Mesenchymal stem cell (in vitro differentiated cells and primary cell): ENCODE data around the gene ABHD12B.

ENCODE experiments used
- DNase-seq: peaks from one replicate; pipeline ENCODE4 v3.0.0-alpha.2; 2013
- H2AFZ ChIP-seq: one replicate; pipeline ENCODE4 v1.6.1; 2013; ENCODE audit warnings: low read depth, mild to moderate bottlenecking, control low read depth, inconsistent platforms, low read length, moderate library complexity
- H2AK5ac ChIP-seq: 2 replicates; pipeline ENCODE4 v1.6.1; 2013; ENCODE audit warnings: low read length, moderate library complexity, mild to moderate bottlenecking, inconsistent platforms; ENCODE audit not compliant: severe bottlenecking
- H2BK120ac ChIP-seq: one replicate; pipeline ENCODE4 v1.6.1; 2013; ENCODE audit warnings: low read depth, mild to moderate bottlenecking, inconsistent platforms, low read length, moderate library complexity
- H2BK12ac ChIP-seq, 2 experiments: one replicate each; pipeline ENCODE4 v1.6.1; 2013; ENCODE audit warnings: inconsistent platforms in 2 of 2, low read length in 2 of 2, mild to moderate bottlenecking in 2 of 2, moderate library complexity in 2 of 2, control low read depth in 1 of 2
- H2BK15ac ChIP-seq: one replicate; pipeline ENCODE4 v1.6.1; 2013; ENCODE audit warnings: mild to moderate bottlenecking, low read depth, inconsistent platforms; ENCODE audit not compliant: poor library complexity, severe bottlenecking
- H2BK5ac ChIP-seq: 2 replicates; pipeline ENCODE4 v1.6.1; 2013; ENCODE audit warnings: low read depth, mild to moderate bottlenecking, low read length, control low read depth, inconsistent platforms; ENCODE audit not compliant: poor library complexity, severe bottlenecking
- H3K14ac ChIP-seq, 2 experiments: one replicate each; pipeline ENCODE4 v1.6.1; 2013; ENCODE audit warnings: inconsistent platforms in 2 of 2, low read length in 2 of 2, control low read depth in 1 of 2, mild to moderate bottlenecking in 1 of 2, moderate library complexity in 1 of 2
- H3K18ac ChIP-seq, 2 experiments: one replicate each; pipeline ENCODE4 v1.6.1; 2013; ENCODE audit warnings: inconsistent platforms in 2 of 2, low read length in 2 of 2, control low read depth in 1 of 2, low read depth in 1 of 2, mild to moderate bottlenecking in 1 of 2
- H3K23ac ChIP-seq, 2 experiments: one replicate each; pipeline ENCODE4 v1.6.1; 2013; ENCODE audit warnings: inconsistent platforms in 2 of 2, low read length in 2 of 2, mild to moderate bottlenecking in 2 of 2, moderate library complexity in 2 of 2, control low read depth in 1 of 2
- H3K27ac ChIP-seq: 2 replicates; pipeline ENCODE4 v1.5.1; 2013; ENCODE audit warnings: mild to moderate bottlenecking, moderate library complexity, low read length, control low read depth, inconsistent platforms; ENCODE audit not compliant: poor library complexity, severe bottlenecking
- H3K27me3 ChIP-seq, 2 experiments: 2 replicates each; pipeline versions ENCODE4 v1.6.1 to v1.7.0; 2013; ENCODE audit warnings: low read length in 2 of 2, mild to moderate bottlenecking in 2 of 2, moderate library complexity in 2 of 2, control low read depth in 1 of 2, inconsistent platforms in 1 of 2; ENCODE audit not compliant: control insufficient read depth in 1 of 2, insufficient read depth in 1 of 2
- H3K36me3 ChIP-seq, 2 experiments: 2 replicates each; pipeline versions ENCODE4 v1.6.1 to v1.7.0; 2013; ENCODE audit warnings: low read length in 2 of 2, control low read depth in 1 of 2, inconsistent platforms in 1 of 2, low read depth in 1 of 2, mild to moderate bottlenecking in 1 of 2; ENCODE audit not compliant: insufficient read depth in 2 of 2, control insufficient read depth in 1 of 2
- H3K4ac ChIP-seq, 2 experiments: one replicate each; pipeline ENCODE4 v1.6.1; 2013; ENCODE audit warnings: inconsistent platforms in 2 of 2, low read length in 2 of 2, mild to moderate bottlenecking in 2 of 2, moderate library complexity in 2 of 2, control low read depth in 1 of 2, low read depth in 1 of 2
- H3K4me1 ChIP-seq: 2 replicates; pipeline ENCODE4 v1.6.1; 2013; ENCODE audit warnings: low read depth, low read length, control low read depth; ENCODE audit not compliant: control insufficient read depth, insufficient read depth
- H3K4me2 ChIP-seq: 2 replicates; pipeline ENCODE4 v1.6.1; 2013; ENCODE audit warnings: low read length, mild to moderate bottlenecking, inconsistent platforms; ENCODE audit not compliant: poor library complexity, severe bottlenecking
- H3K4me3 ChIP-seq, 2 experiments: 2 replicates each; pipeline versions ENCODE4 v1.5.1 to v1.7.0; 2013; ENCODE audit warnings: low read length in 2 of 2, mild to moderate bottlenecking in 2 of 2, control low read depth in 1 of 2, low read depth in 1 of 2; ENCODE audit not compliant: insufficient read depth in 1 of 2
- H3K79me1 ChIP-seq: replicated peaks from 2 replicates; pipeline ENCODE4 v1.6.1; 2013; ENCODE audit warnings: mild to moderate bottlenecking, control low read depth, low read length, inconsistent platforms; ENCODE audit not compliant: poor library complexity, severe bottlenecking
- H3K9ac ChIP-seq: 2 replicates; pipeline ENCODE4 v1.7.0; 2013; ENCODE audit warnings: mild to moderate bottlenecking, low read length, moderate library complexity
- H3K9me3 ChIP-seq: 2 replicates; pipeline ENCODE4 v1.7.0; 2013; ENCODE audit warnings: mild to moderate bottlenecking, low read length; ENCODE audit not compliant: control insufficient read depth
- H4K8ac ChIP-seq: one replicate; pipeline ENCODE4 v1.6.1; 2013; ENCODE audit warnings: inconsistent platforms, mild to moderate bottlenecking, low read length, moderate library complexity
- H4K91ac ChIP-seq: one replicate; pipeline ENCODE4 v1.6.1; 2013; ENCODE audit warnings: mild to moderate bottlenecking, low read length, inconsistent platforms
- WGBS: methylation state at CpG from one replicate; pipeline ENCODE4 v1.1.7; 2013; ENCODE audit warnings: mixed read lengths; 5-methylcytosine and 5-hydroxymethylcytosine counted together

The ABHD12B gene

GRCh38 chr14:50836515-50836914 lies 35.3 kb upstream of the ABHD12B start:
- Histone ChIP-seq H3K36me3 (no peaks in the 10 kb centered on the region), H3K14ac (no peak overlapping the region), H3K18ac (no peak overlapping the region), H2AK5ac (no peak overlapping the region), H3K9ac (no peak overlapping the region), H3K4me3 (no peak overlapping the region), H2BK5ac (no peak overlapping the region), H3K27me3 (peaks cover 0 to 4% of the 10 kb centered on the region in 2 experiments), H4K91ac (no peak overlapping the region), H2BK120ac (no peak overlapping the region), H2BK15ac (no peak overlapping the region), H4K8ac (no peak overlapping the region), H2BK12ac (no peak overlapping the region), H3K4me1 (peaks cover 5% of the 10 kb centered on the region), H3K23ac (no peak overlapping the region), H3K4me2 (no peak overlapping the region), H3K4ac (no peak overlapping the region), H3K9me3 (no peaks in the 10 kb centered on the region), H3K27ac (no peak overlapping the region), H3K79me1 (no peaks in the 10 kb centered on the region), H2AFZ (no peak overlapping the region)
- WGBS: 60% methylated on average over 5 of the region's 5 CpGs
- peak; percentile 71 for DNase-seq

DNA sequence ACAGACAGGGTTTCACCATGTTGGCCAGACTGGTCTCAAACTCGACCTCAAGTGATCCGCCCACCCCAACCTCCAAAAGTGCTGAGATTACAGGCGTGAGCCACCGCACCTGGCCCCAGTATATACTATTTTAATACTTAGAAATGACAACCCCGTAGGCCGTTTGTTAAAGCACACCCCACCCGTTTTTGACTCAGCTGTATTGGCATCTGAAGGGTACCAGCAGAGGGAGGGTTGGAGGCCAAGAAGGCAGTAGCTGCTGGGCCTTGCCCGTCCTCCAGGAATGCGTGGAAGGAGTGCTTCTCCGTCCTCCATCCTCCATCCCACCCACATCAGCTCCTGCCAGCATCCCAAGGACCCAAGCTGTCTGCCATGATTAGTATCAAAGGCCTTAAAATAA lies 34.6 kb upstream of the ABHD12B start:
- H2AK5ac ChIP-seq: no peak overlapping the region
- H3K9ac ChIP-seq: no peak overlapping the region
- H3K27me3 ChIP-seq: peaks cover 0 to 4% of the 10 kb centered on the region in 2 experiments
- DNase-seq: no peak
- 86% methylated on average over 9 of the region's 10 CpGs for WGBS
- H2BK15ac ChIP-seq: no peak overlapping the region
- H3K27ac ChIP-seq: no peak overlapping the region
- H3K18ac ChIP-seq: peak overlapping the region in 1 of 2 experiments; percentile 50
- H3K14ac ChIP-seq: no peak overlapping the region
- H3K79me1 ChIP-seq: no peaks in the 10 kb centered on the region
- H4K8ac ChIP-seq: no peak overlapping the region
- no peaks in the 10 kb centered on the region for H3K9me3 ChIP-seq
- H3K36me3 ChIP-seq: no peaks in the 10 kb centered on the region
- H3K4ac ChIP-seq: no peak overlapping the region
- no peak overlapping the region for H3K23ac ChIP-seq
- H2BK120ac ChIP-seq: no peak overlapping the region
- peaks cover 5% of the 10 kb centered on the region for H3K4me1 ChIP-seq
- H2BK5ac ChIP-seq: no peak overlapping the region
- H3K4me2 ChIP-seq: no peak overlapping the region
- H4K91ac ChIP-seq: peak overlapping the region; percentile 3
- H2AFZ ChIP-seq: no peak overlapping the region
- H3K4me3 ChIP-seq: no peak overlapping the region
- H2BK12ac ChIP-seq: peak overlapping the region in 1 of 2 experiments; percentile 95

DNA sequence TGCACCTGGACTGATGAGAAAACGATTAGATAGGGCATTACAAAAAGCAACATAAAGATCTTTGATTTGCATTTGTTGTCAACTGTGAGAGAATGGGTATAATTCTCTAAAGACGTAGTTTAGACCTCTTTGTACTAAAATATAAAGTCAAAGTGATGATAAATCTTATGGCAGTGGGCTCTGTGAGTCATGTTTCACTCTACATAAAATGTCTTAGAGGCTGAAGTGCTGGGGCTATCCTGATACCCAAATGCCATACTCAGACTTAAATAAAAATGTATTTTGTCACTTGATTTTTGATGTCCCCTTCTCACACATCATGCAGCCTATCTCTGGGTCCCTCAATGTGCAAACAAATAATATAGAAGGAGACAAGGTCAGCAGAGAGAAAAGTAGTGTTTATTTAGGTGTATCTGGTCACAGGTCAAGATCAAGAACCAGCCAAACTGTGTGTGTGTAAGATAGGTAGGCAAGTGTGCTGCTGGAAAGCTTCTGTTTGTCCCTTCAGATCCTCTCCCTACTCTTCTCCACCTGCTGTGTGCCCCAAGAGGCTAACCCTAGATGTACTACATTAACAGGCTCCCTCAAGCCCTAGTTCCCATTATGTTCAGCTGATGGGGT lies 33.9 kb upstream of the ABHD12B start:
- Histone ChIP-seq H3K9ac (no peak overlapping the region), H2BK12ac (no peak overlapping the region), H3K4me2 (no peak overlapping the region), H2AK5ac (no peak overlapping the region), H2BK120ac (no peak overlapping the region), H3K4me1 (peaks cover 5% of the 10 kb centered on the region), H2AFZ (no peak overlapping the region), H3K9me3 (no peaks in the 10 kb centered on the region), H3K23ac (peak overlapping the region in 1 of 2 experiments; percentile 48), H3K27ac (no peak overlapping the region), H2BK15ac (no peak overlapping the region), H3K27me3 (peaks cover 0 to 4% of the 10 kb centered on the region in 2 experiments), H2BK5ac (no peak overlapping the region), H3K79me1 (no peaks in the 10 kb centered on the region), H3K14ac (no peak overlapping the region), H3K36me3 (no peaks in the 10 kb centered on the region), H3K4ac (no peak overlapping the region), H3K4me3 (no peak overlapping the region), H3K18ac (no peak overlapping the region), H4K91ac (no peak overlapping the region), H4K8ac (no peak overlapping the region)
- 80% methylated on average over 2 of the region's 2 CpGs for WGBS
- no peak for DNase-seq

GRCh38 chr14:50839048-50839447 lies 32.8 kb upstream of the ABHD12B start:
- no peak overlapping the region for H3K27ac ChIP-seq
- no peak overlapping the region for H3K18ac ChIP-seq
- H2BK12ac ChIP-seq: no peak overlapping the region
- H2AK5ac ChIP-seq: no peak overlapping the region
- no peak overlapping the region for H3K23ac ChIP-seq
- no peak overlapping the region for H2AFZ ChIP-seq
- no peaks in the 10 kb centered on the region for H3K79me1 ChIP-seq
- no peak overlapping the region for H3K14ac ChIP-seq
- H2BK15ac ChIP-seq: no peak overlapping the region
- no peaks in the 10 kb centered on the region for H3K9me3 ChIP-seq
- H3K9ac ChIP-seq: no peak overlapping the region
- H2BK120ac ChIP-seq: no peak overlapping the region
- H4K91ac ChIP-seq: no peak overlapping the region
- peaks cover 0 to 4% of the 10 kb centered on the region in 2 experiments for H3K27me3 ChIP-seq
- H3K4ac ChIP-seq: no peak overlapping the region
- peaks cover 5% of the 10 kb centered on the region for H3K4me1 ChIP-seq
- H3K4me2 ChIP-seq: no peak overlapping the region
- no peak overlapping the region for H3K4me3 ChIP-seq
- no peak for DNase-seq
- no peaks in the 10 kb centered on the region for H3K36me3 ChIP-seq
- WGBS: 20% methylated on average over 1 of the region's 1 CpG
- H4K8ac ChIP-seq: no peak overlapping the region
- H2BK5ac ChIP-seq: no peak overlapping the region
